Measurements from ENCODE around the gene SLC9A8.

- TF ChIP-seq, protein P1, sequence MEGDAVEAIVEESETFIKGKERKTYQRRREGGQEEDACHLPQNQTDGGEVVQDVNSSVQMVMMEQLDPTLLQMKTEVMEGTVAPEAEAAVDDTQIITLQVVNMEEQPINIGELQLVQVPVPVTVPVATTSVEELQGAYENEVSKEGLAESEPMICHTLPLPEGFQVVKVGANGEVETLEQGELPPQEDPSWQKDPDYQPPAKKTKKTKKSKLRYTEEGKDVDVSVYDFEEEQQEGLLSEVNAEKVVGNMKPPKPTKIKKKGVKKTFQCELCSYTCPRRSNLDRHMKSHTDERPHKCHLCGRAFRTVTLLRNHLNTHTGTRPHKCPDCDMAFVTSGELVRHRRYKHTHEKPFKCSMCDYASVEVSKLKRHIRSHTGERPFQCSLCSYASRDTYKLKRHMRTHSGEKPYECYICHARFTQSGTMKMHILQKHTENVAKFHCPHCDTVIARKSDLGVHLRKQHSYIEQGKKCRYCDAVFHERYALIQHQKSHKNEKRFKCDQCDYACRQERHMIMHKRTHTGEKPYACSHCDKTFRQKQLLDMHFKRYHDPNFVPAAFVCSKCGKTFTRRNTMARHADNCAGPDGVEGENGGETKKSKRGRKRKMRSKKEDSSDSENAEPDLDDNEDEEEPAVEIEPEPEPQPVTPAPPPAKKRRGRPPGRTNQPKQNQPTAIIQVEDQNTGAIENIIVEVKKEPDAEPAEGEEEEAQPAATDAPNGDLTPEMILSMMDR (IDR thresholded peaks at IDR 0.05 in 2 of 3, conservative IDR thresholded peaks at IDR 0.05 in 1 of 3; ENCODE audit: borderline replicate concordance in 1 of 3, insufficient read depth in 1 of 3, low read depth in 2 of 3, low read length in 2 of 3), result no peak
- TF ChIP-seq JUND (IDR thresholded peaks at IDR 0.05) (no peak), EZH2phosphoT487 (IDR thresholded peaks at IDR 0.05; ENCODE audit: borderline replicate concordance) (no peak), REST (IDR thresholded peaks at IDR 0.05; ENCODE audit: low read depth) (no peak), POLR2AphosphoS5 (IDR thresholded peaks at IDR 0.05; ENCODE audit: low read depth, low read length) (no peak), EZH2 (IDR thresholded peaks at IDR 0.05) (no peak), POLR2A (IDR thresholded peaks at IDR 0.05; ENCODE audit: borderline replicate concordance, extremely low read depth, insufficient read depth, insufficient read length) (no peak), ZFX (IDR thresholded peaks at IDR 0.05) (no peak), MAX (IDR thresholded peaks at IDR 0.05) (no peak), ZNF274 (IDR thresholded peaks at IDR 0.05; ENCODE audit: low read depth, low read length) (no peak), TCF7L2 (IDR thresholded peaks at IDR 0.05; ENCODE audit: borderline replicate concordance, extremely low read depth, insufficient read depth, insufficient read length) (no peak), EGR1 (IDR thresholded peaks at IDR 0.05; ENCODE audit: low read depth) (no peak), CEBPB (IDR thresholded peaks at IDR 0.05; ENCODE audit: low read depth) (no peak)
- TF ChIP-seq, protein P2, sequence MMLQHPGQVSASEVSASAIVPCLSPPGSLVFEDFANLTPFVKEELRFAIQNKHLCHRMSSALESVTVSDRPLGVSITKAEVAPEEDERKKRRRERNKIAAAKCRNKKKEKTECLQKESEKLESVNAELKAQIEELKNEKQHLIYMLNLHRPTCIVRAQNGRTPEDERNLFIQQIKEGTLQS (IDR thresholded peaks at IDR 0.05), result no peak
These were observed 22.4 kb downstream of the SLC9A8 start for GRCh38 chr20:49835031-49835430.
